ENCODE data around the gene PPP2R5E.

PPP2R5E gene

GRCh38 chr14:63474844-63475243 is 68.3 kb downstream of the PPP2R5E start:
- Mint-ChIP-seq H3K9me3 (no peaks in the 10 kb centered on the region), H3K4me1 (ENCODE audit: low read depth) (peaks cover 12% of the 10 kb centered on the region), H3K4me3 (no peak overlapping the region), H3K27me3 (no peaks in the 10 kb centered on the region), H3K36me3 (ENCODE audit: low read depth) (no peaks in the 10 kb centered on the region), H3K27ac (no peak overlapping the region)
- intact Hi-C loops (cut with micrococcal nuclease): loop anchor here (5.0 kb wide), 1 partner anchor 67 kb away; the partner anchor contains the start of gene PPP2R5E

GRCh38 chr14:63474111-63474510 is 69.1 kb downstream of the PPP2R5E start:
- no peak overlapping the region for H3K4me3 Mint-ChIP-seq
- intact Hi-C loops (cut with micrococcal nuclease): loop anchor here (5.0 kb wide), 1 partner anchor 68 kb away; the partner anchor contains the start of gene PPP2R5E
- H3K27me3 Mint-ChIP-seq: no peaks in the 10 kb centered on the region
- no peak overlapping the region for H3K27ac Mint-ChIP-seq
- H3K9me3 Mint-ChIP-seq: no peaks in the 10 kb centered on the region
- no peaks in the 10 kb centered on the region for H3K36me3 Mint-ChIP-seq (ENCODE audit: low read depth)
- peaks cover 12% of the 10 kb centered on the region for H3K4me1 Mint-ChIP-seq (ENCODE audit: low read depth)

- Mint-ChIP-seq H3K27me3 (no peaks in the 10 kb centered on the region), H3K27ac (no peak overlapping the region), H3K9me3 (no peaks in the 10 kb centered on the region), H3K4me1 (ENCODE audit: low read depth) (peaks cover 20% of the 10 kb centered on the region), H3K36me3 (ENCODE audit: low read depth) (no peaks in the 10 kb centered on the region), H3K4me3 (no peak overlapping the region)
- intact Hi-C loops (cut with micrococcal nuclease): loop anchor here (5.0 kb wide), 1 partner anchor 69 kb away; the partner anchor contains the start of gene PPP2R5E
These were observed 70.0 kb downstream of the PPP2R5E start for GRCh38 chr14:63472986-63473788.

- peaks cover 15% of the 10 kb centered on the region for H3K4me1 Mint-ChIP-seq (ENCODE audit: low read depth)
- intact Hi-C loops (cut with micrococcal nuclease): loop anchor here (5.0 kb wide), 1 partner anchor 71 kb away; the partner anchor contains the start of gene PPP2R5E
- no peaks in the 10 kb centered on the region for H3K9me3 Mint-ChIP-seq
- no peak overlapping the region for H3K27ac Mint-ChIP-seq
- H3K4me3 Mint-ChIP-seq: no peak overlapping the region
- H3K36me3 Mint-ChIP-seq (ENCODE audit: low read depth): no peaks in the 10 kb centered on the region
- H3K27me3 Mint-ChIP-seq: no peaks in the 10 kb centered on the region
These were observed 72.0 kb downstream of the PPP2R5E start for GRCh38 chr14:63470962-63471793.

- H3K36me3 Mint-ChIP-seq (ENCODE audit: low read depth): peaks cover 7% of the 10 kb centered on the region
- H3K27me3 Mint-ChIP-seq: no peaks in the 10 kb centered on the region
- H3K27ac Mint-ChIP-seq: no peak overlapping the region
- H3K9me3 Mint-ChIP-seq: no peaks in the 10 kb centered on the region
- intact Hi-C loops (cut with micrococcal nuclease): loop anchor here (10.0 kb wide), 1 partner anchor 257 kb away; the partner anchor contains the start of gene SGPP1
- peaks cover 15% of the 10 kb centered on the region for H3K4me1 Mint-ChIP-seq (ENCODE audit: low read depth)
- H3K4me3 Mint-ChIP-seq: no peak overlapping the region
These were observed 74.9 kb downstream of the PPP2R5E start for GRCh38 chr14:63468294-63468693.

GRCh38 chr14:63467440-63468072 is 75.6 kb downstream of the PPP2R5E start:
- Mint-ChIP-seq H3K27me3 (no peaks in the 10 kb centered on the region), H3K27ac (no peak overlapping the region), H3K9me3 (no peaks in the 10 kb centered on the region), H3K4me1 (ENCODE audit: low read depth) (peaks cover 15% of the 10 kb centered on the region), H3K36me3 (ENCODE audit: low read depth) (peaks cover 7% of the 10 kb centered on the region), H3K4me3 (no peak overlapping the region)
- intact Hi-C loops (cut with micrococcal nuclease): loop anchor here (10.0 kb wide), 1 partner anchor 257 kb away; the partner anchor contains the start of gene SGPP1

GRCh38 chr14:63465347-63465746 is 77.8 kb downstream of the PPP2R5E start:
- no peak overlapping the region for H3K4me3 Mint-ChIP-seq
- peaks cover 9% of the 10 kb centered on the region for H3K4me1 Mint-ChIP-seq (ENCODE audit: low read depth)
- H3K9me3 Mint-ChIP-seq: no peaks in the 10 kb centered on the region
- no peaks in the 10 kb centered on the region for H3K27me3 Mint-ChIP-seq
- H3K36me3 Mint-ChIP-seq (ENCODE audit: low read depth): peaks cover 16% of the 10 kb centered on the region
- no peak overlapping the region for H3K27ac Mint-ChIP-seq
- intact Hi-C loops (cut with micrococcal nuclease): loop anchor here (10.0 kb wide), 1 partner anchor 259 kb away; the partner anchor contains the start of gene SGPP1

- Mint-ChIP-seq H3K4me1 (ENCODE audit: low read depth) (no peaks in the 10 kb centered on the region), H3K4me3 (no peak overlapping the region), H3K36me3 (ENCODE audit: low read depth) (peaks cover 16% of the 10 kb centered on the region), H3K9me3 (no peaks in the 10 kb centered on the region), H3K27me3 (no peaks in the 10 kb centered on the region), H3K27ac (no peak overlapping the region)
- intact Hi-C loops (cut with micrococcal nuclease): loop anchor here (10.0 kb wide), 1 partner anchor 264 kb away; the partner anchor contains the start of gene SGPP1
These were observed 82.4 kb downstream of the PPP2R5E start for GRCh38 chr14:63460680-63461369.

- no peaks in the 10 kb centered on the region for H3K9me3 Mint-ChIP-seq
- H3K4me1 Mint-ChIP-seq (ENCODE audit: low read depth): no peaks in the 10 kb centered on the region
- intact Hi-C loops (cut with micrococcal nuclease): loop anchor here (10.0 kb wide), 1 partner anchor 265 kb away; the partner anchor contains the start of gene SGPP1
- H3K4me3 Mint-ChIP-seq: no peak overlapping the region
- H3K27ac Mint-ChIP-seq: no peak overlapping the region
- H3K36me3 Mint-ChIP-seq (ENCODE audit: low read depth): peaks cover 16% of the 10 kb centered on the region
- no peaks in the 10 kb centered on the region for H3K27me3 Mint-ChIP-seq
These were observed 83.4 kb downstream of the PPP2R5E start for GRCh38 chr14:63459738-63460137.

- intact Hi-C loops (cut with micrococcal nuclease): no loop called here
- H3K4me1 Mint-ChIP-seq (ENCODE audit: low read depth): no peaks in the 10 kb centered on the region
- no peak overlapping the region for H3K27ac Mint-ChIP-seq
These were observed 85.7 kb downstream of the PPP2R5E start for GRCh38 chr14:63457498-63457897.

GRCh38 chr14:63454863-63455622 is 88.1 kb downstream of the PPP2R5E start:
- Mint-ChIP-seq H3K27ac (no peak overlapping the region), H3K4me1 (ENCODE audit: low read depth) (no peaks in the 10 kb centered on the region), H3K4me3 (no peak overlapping the region), H3K36me3 (ENCODE audit: low read depth) (peaks cover 33% of the 10 kb centered on the region), H3K27me3 (no peaks in the 10 kb centered on the region), H3K9me3 (no peaks in the 10 kb centered on the region)
- intact Hi-C loops (cut with micrococcal nuclease): no loop called here

More at GRCh38 chr14:63457498-63457897, 85.7 kb downstream of the PPP2R5E start:
- no peaks in the 10 kb centered on the region for H3K27me3 Mint-ChIP-seq
- H3K36me3 Mint-ChIP-seq (ENCODE audit: low read depth): peaks cover 22% of the 10 kb centered on the region
- no peak overlapping the region for H3K4me3 Mint-ChIP-seq
- H3K9me3 Mint-ChIP-seq: no peaks in the 10 kb centered on the region

- H3K27me3 Mint-ChIP-seq: no peaks in the 10 kb centered on the region
- no peaks in the 10 kb centered on the region for H3K9me3 Mint-ChIP-seq
These were observed 88.7 kb downstream of the PPP2R5E start for GRCh38 chr14:63454436-63454835.

More at GRCh38 chr14:63454436-63454835, 88.7 kb downstream of the PPP2R5E start:
- peaks cover 35% of the 10 kb centered on the region for H3K36me3 Mint-ChIP-seq (ENCODE audit: low read depth)
- no peak overlapping the region for H3K4me3 Mint-ChIP-seq
- no peaks in the 10 kb centered on the region for H3K4me1 Mint-ChIP-seq (ENCODE audit: low read depth)
- H3K27ac Mint-ChIP-seq: no peak overlapping the region
- intact Hi-C loops (cut with micrococcal nuclease): no loop called here

Data from dendritic cell treated with granulocyte-macrophage colony-stimulating factor and Interleukin-4, amounts not matched to agents 40 ng/mL and 50 ng/mL, for 4 days (primary cell).